Activated naive CD4-positive, alpha-beta T cell treated with anti-CD3 and anti-CD28 coated beads for 36 hours (primary cell): ENCODE results near the gene ZBTB34. TPM values are rescaled to one million over a fixed set of nuclear protein-coding genes. Genes with fewer than 3 reads are reported as not detected.

Source experiments
- CTCF ChIA-PET: fragments of 350-600 bp; sonication (Branson Sonifier 250); formaldehyde crosslinking; loops from one replicate; lab custom pipeline; 2021; ENCODE audit warnings: antibody characterized with exemption; lab: Charles Lee
- DNase-seq: peaks from one replicate; pipeline ENCODE4 v3.0.0-alpha.2; 2020
- H3K27ac Mint-ChIP-seq: one replicate; pipeline ENCODE4 v1.8.0; 2021; ENCODE audit warnings: mild to moderate bottlenecking, mixed read lengths
- H3K27me3 Mint-ChIP-seq: one replicate; pipeline ENCODE4 v1.8.0; 2021; ENCODE audit warnings: low read depth, mixed read lengths
- H3K36me3 Mint-ChIP-seq: one replicate; pipeline ENCODE4 v1.8.0; 2021; ENCODE audit warnings: low read depth, mixed read lengths
- H3K4me1 Mint-ChIP-seq: one replicate; pipeline ENCODE4 v1.8.0; 2021; ENCODE audit warnings: low read depth, mixed read lengths
- H3K4me3 Mint-ChIP-seq: one replicate; pipeline ENCODE4 v1.8.0; 2021; ENCODE audit warnings: mild to moderate bottlenecking, moderate library complexity, mixed read lengths
- H3K9me3 Mint-ChIP-seq: one replicate; pipeline ENCODE4 v1.8.0; 2021; ENCODE audit warnings: mixed read lengths
- intact Hi-C: fragments of 100-400 bp; cut with micrococcal nuclease; formaldehyde crosslinking; loops from one replicate; pipeline ENCODE4 v1.15.1; 2023
- total RNA-seq, 2 experiments: library from RNA; stranded (reverse); gene quantifications; one replicate each; pipeline ENCODE4 v1.2.3, GENCODE V29; 2021

The ZBTB34 gene
- total RNA-seq, 2 experiments from 2014 or later = 4.2 to 4.6 TPM

GRCh38 chr9:126862104-126862761 is 1.8 kb downstream of the ZBTB34 start:
- intact Hi-C loops = no loop called here
- CTCF ChIA-PET = no interaction called here

GRCh38 chr9:126864771-126865170 is 4.3 kb downstream of the ZBTB34 start:
- intact Hi-C loops = no loop called here
- H3K36me3 Mint-ChIP-seq = peaks cover 1% of the 10 kb centered on the region
- peaks cover 26% of the 10 kb centered on the region for H3K4me1 Mint-ChIP-seq
- DNase-seq = no peak
- H3K9me3 Mint-ChIP-seq = no peaks in the 10 kb centered on the region
- CTCF ChIA-PET = interaction anchor here (0.5 kb wide), 1 partner anchor 29 kb away, joined by 5 read pairs; no protein-coding TSS in a partner anchor
- H3K27me3 Mint-ChIP-seq = no peaks in the 10 kb centered on the region
- H3K27ac Mint-ChIP-seq = no peak overlapping the region
- H3K4me3 Mint-ChIP-seq = no peak overlapping the region

More at GRCh38 chr9:126862104-126862761, 1.8 kb downstream of the ZBTB34 start:
- H3K9me3 Mint-ChIP-seq = no peaks in the 10 kb centered on the region
- peaks cover 20% of the 10 kb centered on the region for H3K4me1 Mint-ChIP-seq
- H3K27ac Mint-ChIP-seq = no peak overlapping the region
- no peak for DNase-seq
- H3K4me3 Mint-ChIP-seq = peak overlapping the region; percentile 81
- H3K36me3 Mint-ChIP-seq = peaks cover 1% of the 10 kb centered on the region
- H3K27me3 Mint-ChIP-seq = no peaks in the 10 kb centered on the region

- Mint-ChIP-seq H3K4me3 (no peak overlapping the region), H3K4me1 (peaks cover 17% of the 10 kb centered on the region), H3K27ac (no peak overlapping the region), H3K36me3 (peaks cover 1% of the 10 kb centered on the region), H3K9me3 (no peaks in the 10 kb centered on the region), H3K27me3 (no peaks in the 10 kb centered on the region)
- no peak for DNase-seq
- intact Hi-C loops = no loop called here
- CTCF ChIA-PET = no interaction called here
Measured at GRCh38 chr9:126869368-126869767, 8.9 kb downstream of the ZBTB34 start.

- CTCF ChIA-PET = no interaction called here
- Mint-ChIP-seq H3K36me3 (no peaks in the 10 kb centered on the region), H3K9me3 (no peaks in the 10 kb centered on the region), H3K4me3 (no peak overlapping the region), H3K27me3 (no peaks in the 10 kb centered on the region), H3K27ac (peak overlapping the region; percentile 15), H3K4me1 (peaks cover 30% of the 10 kb centered on the region)
- intact Hi-C loops = no loop called here
- DNase-seq = no peak
Measured at GRCh38 chr9:126872516-126872915, 12.1 kb downstream of the ZBTB34 start.

- Mint-ChIP-seq H3K27ac (no peak overlapping the region), H3K9me3 (no peaks in the 10 kb centered on the region), H3K27me3 (no peaks in the 10 kb centered on the region), H3K4me3 (no peak overlapping the region), H3K36me3 (peaks cover 2% of the 10 kb centered on the region), H3K4me1 (peaks cover 26% of the 10 kb centered on the region)
- CTCF ChIA-PET = no interaction called here
- intact Hi-C loops = no loop called here
- no peak for DNase-seq
Measured at GRCh38 chr9:126874546-126875314, 14.3 kb downstream of the ZBTB34 start.

- no peak overlapping the region for H3K4me3 Mint-ChIP-seq
- no peak for DNase-seq
- CTCF ChIA-PET = no interaction called here
- H3K4me1 Mint-ChIP-seq = peaks cover 25% of the 10 kb centered on the region
- no peak overlapping the region for H3K27ac Mint-ChIP-seq
- H3K9me3 Mint-ChIP-seq = no peaks in the 10 kb centered on the region
- H3K36me3 Mint-ChIP-seq = peaks cover 8% of the 10 kb centered on the region
- intact Hi-C loops = no loop called here
- no peaks in the 10 kb centered on the region for H3K27me3 Mint-ChIP-seq
Measured at GRCh38 chr9:126875756-126876510, 15.5 kb downstream of the ZBTB34 start.

- Mint-ChIP-seq H3K9me3 (no peaks in the 10 kb centered on the region), H3K4me1 (peaks cover 25% of the 10 kb centered on the region), H3K27ac (no peak overlapping the region), H3K36me3 (peaks cover 11% of the 10 kb centered on the region), H3K4me3 (no peak overlapping the region), H3K27me3 (no peaks in the 10 kb centered on the region)
- intact Hi-C loops = no loop called here
- CTCF ChIA-PET = no interaction called here
- no peak for DNase-seq
Measured at GRCh38 chr9:126876531-126876930, 16.1 kb downstream of the ZBTB34 start.

GRCh38 chr9:126877418-126877817 is 17.0 kb downstream of the ZBTB34 start:
- Mint-ChIP-seq H3K4me1 (peaks cover 22% of the 10 kb centered on the region), H3K4me3 (no peak overlapping the region), H3K27me3 (no peaks in the 10 kb centered on the region), H3K27ac (no peak overlapping the region), H3K9me3 (no peaks in the 10 kb centered on the region), H3K36me3 (peaks cover 11% of the 10 kb centered on the region)
- CTCF ChIA-PET = no interaction called here
- intact Hi-C loops = no loop called here
- DNase-seq = no peak

GRCh38 chr9:126879288-126879687 is 18.8 kb downstream of the ZBTB34 start:
- Mint-ChIP-seq H3K27me3 (no peaks in the 10 kb centered on the region), H3K4me3 (no peak overlapping the region), H3K36me3 (peaks cover 11% of the 10 kb centered on the region), H3K4me1 (peaks cover 16% of the 10 kb centered on the region), H3K9me3 (no peaks in the 10 kb centered on the region), H3K27ac (no peak overlapping the region)
- CTCF ChIA-PET = no interaction called here
- intact Hi-C loops = no loop called here
- DNase-seq = no peak

GRCh38 chr9:126880226-126880946 is 19.9 kb downstream of the ZBTB34 start:
- H3K27me3 Mint-ChIP-seq = no peaks in the 10 kb centered on the region
- no peaks in the 10 kb centered on the region for H3K9me3 Mint-ChIP-seq
- peaks cover 16% of the 10 kb centered on the region for H3K4me1 Mint-ChIP-seq
- CTCF ChIA-PET = interaction anchor here (0.5 kb wide), 1 partner anchor 56 kb away, joined by 3 read pairs; no protein-coding TSS in a partner anchor
- H3K4me3 Mint-ChIP-seq = no peak overlapping the region
- intact Hi-C loops = no loop called here
- H3K36me3 Mint-ChIP-seq = peaks cover 11% of the 10 kb centered on the region
- no peak for DNase-seq
- no peak overlapping the region for H3K27ac Mint-ChIP-seq

- intact Hi-C loops = no loop called here
- Mint-ChIP-seq H3K4me3 (no peak overlapping the region), H3K9me3 (no peaks in the 10 kb centered on the region), H3K4me1 (peaks cover 16% of the 10 kb centered on the region), H3K27ac (no peak overlapping the region), H3K36me3 (peaks cover 11% of the 10 kb centered on the region), H3K27me3 (no peaks in the 10 kb centered on the region)
- DNase-seq = no peak
- CTCF ChIA-PET = no interaction called here
Measured at GRCh38 chr9:126880947-126881332, 20.5 kb downstream of the ZBTB34 start.

GRCh38 chr9:126882746-126883145 is 22.3 kb downstream of the ZBTB34 start:
- no peak overlapping the region for H3K4me3 Mint-ChIP-seq
- no peak overlapping the region for H3K27ac Mint-ChIP-seq
- DNase-seq = no peak
- intact Hi-C loops = no loop called here
- H3K9me3 Mint-ChIP-seq = no peaks in the 10 kb centered on the region
- H3K4me1 Mint-ChIP-seq = no peaks in the 10 kb centered on the region
- peaks cover 11% of the 10 kb centered on the region for H3K36me3 Mint-ChIP-seq
- no peaks in the 10 kb centered on the region for H3K27me3 Mint-ChIP-seq
- CTCF ChIA-PET = no interaction called here
